GM19395 (cell line): ENCODE results near the gene BICC1.

ENCODE experiments used
- ATAC-seq: cut with Tn5 transposase; IDR thresholded peaks from one replicate; pipeline ENCODE4 v1.9.1; 2021; ENCODE audit warnings: mild to moderate bottlenecking, moderate library complexity; ENCODE audit not compliant: unreplicated experiment

Gene BICC1

DNA sequence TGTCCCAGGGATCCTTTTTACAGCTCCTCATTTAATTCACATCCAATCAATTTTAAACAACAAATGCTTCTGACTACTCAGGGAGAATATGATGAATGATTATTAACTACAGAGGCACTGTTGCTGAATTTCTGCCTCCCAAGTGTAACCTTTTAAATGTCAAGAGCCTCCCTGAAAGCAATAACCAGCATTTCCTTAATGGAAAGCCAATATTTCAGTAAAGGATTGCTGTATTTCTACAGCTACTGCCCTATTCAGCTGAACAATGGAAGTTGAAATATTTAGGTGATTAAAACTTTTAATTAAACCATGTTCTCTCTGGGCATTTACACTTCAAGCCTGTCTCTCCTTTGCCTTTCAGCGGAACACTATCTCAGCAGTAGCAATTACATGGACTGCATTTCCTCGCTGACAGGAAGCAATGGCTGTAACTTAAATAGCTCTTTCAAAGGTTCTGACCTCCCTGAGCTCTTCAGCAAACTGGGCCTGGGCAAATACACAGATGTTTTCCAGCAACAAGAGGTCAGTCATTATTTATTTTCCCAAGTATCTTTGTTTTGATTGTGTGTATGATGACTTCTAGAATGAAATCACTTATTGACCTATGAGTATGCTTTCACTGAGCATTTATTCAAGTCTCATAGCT is 304.7 kb downstream of the BICC1 start:
- ATAC-seq, result no peak

DNA sequence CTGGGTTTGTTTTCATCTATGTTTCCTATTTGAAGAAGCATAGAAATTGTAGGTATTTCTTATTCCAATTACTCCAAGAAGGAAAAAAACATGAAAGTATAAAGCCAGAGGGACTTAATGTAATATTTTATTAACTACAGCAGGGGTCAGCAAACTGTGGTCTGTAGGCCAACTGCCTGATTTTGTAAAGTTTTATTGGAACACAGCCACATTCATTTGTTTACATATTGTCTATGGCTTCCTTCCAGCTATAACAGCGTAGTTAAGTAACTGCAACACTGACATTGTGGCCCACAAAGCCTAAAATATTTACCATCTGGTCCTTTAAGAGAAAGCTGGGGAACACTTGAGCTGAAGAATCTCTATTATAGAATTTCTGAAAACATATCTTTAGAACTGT is 306.2 kb downstream of the BICC1 start:
- no peak for ATAC-seq

DNA sequence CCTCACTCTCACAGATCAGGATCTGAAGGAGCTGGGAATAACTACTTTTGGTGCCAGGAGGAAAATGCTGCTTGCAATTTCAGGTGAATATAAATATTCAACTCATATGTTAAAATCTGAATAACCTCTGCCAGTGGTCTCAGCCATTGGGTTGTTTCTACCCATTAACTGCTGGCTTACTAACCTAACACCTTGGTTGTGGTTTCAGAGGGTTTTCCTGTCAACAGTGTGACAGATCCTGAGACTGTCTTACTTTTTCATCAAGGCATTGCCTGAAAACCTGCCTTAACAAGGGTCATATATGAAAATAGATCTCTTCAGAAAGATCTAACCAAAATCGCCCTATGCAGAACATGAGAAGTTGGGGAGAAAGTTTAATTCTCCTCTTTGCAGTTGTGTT is 307.7 kb downstream of the BICC1 start:
- ATAC-seq, result no peak

DNA sequence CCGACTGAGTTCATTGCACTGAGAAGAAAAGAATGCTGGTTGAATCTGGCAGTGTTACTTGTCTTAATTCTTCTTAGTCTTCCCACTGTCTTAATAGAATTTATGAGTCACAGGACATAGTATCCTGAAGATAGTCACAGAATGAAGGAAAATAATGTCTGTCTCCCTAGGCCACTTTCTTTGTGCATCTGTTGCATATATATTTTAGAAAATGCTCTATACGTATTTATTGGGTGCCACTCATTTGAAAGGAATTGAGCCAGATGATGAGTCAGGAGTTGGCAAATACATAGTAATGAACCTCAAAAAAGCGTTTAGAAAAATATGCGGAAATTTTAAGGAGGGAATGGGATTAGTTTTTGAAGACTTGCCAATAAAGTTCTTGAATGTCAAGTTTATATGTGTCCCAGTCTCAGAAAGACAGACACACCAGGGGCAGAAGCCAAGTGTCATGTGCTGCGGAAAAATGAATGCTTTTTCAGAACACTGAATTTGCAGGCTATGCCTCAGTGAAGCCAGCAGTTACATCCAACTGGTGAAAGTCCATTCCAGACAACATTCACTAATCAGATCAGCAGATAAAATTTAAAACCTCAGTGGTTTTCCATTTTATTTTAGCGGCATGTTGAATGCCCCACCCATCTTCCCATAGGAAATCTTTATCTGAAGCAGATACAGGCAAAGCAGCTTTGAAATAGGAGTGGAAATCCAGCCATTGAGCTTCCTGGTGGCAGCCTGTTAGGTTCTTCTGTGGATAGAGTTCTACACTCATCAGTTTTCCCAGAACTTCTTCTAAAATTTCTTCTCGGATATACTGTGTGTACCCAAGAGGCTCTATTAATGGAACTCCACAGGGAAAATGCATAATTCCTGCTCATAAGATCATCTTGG is 308.4 kb downstream of the BICC1 start:
- ATAC-seq, result no peak

DNA sequence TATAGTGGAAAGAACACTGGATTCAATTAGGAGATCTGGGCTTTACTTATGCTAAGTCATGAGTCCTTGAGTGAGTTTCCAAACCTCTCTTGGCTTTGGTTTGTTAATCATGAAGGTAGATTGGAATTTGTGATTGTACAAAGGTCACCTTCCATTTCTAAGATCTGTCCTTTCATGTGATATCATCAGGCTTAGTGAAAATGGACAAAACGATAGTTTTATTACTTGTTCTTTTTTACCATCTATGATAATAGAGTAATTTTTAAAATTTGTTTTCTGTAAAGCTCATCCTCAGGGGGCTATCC is 309.0 kb downstream of the BICC1 start:
- no peak for ATAC-seq

DNA sequence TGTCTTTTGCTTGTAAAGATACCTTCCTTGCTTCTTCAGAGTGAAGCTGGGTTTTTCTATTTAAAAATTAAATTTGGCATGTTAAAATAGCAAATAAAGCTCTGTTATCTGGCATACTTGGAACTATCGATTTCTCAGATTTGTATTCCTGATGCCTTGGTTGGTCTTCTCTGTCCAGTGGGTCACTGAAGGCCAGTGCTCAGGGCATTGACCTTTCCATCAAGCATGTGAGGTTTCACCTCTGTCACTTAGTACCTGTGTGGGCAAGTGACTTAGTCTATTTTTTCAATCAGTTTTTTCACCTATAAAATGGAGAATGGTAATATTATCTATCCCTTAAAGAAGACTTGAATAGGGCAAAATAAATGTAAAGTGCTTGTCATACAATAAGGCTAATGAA is 311.3 kb downstream of the BICC1 start:
- ATAC-seq, result no peak

DNA sequence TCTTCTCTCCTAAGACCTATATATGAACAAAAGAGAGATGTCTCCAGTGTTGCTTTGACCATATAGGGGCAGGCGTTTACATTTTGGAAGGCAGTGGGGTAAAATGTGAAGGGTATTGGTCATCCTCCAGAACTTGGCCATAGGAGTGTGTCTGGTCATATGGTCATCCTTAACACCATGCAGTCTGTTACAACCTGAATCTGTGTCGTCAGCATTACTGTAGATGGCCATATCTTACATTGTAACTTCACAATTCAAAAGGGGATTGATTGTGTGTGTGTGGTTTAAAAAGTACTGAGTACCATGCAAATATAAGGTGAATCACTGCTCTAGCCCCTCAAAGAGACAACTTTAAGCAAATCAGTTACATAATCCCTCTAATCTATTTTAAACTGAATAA is 311.7 kb downstream of the BICC1 start:
- no peak for ATAC-seq

DNA sequence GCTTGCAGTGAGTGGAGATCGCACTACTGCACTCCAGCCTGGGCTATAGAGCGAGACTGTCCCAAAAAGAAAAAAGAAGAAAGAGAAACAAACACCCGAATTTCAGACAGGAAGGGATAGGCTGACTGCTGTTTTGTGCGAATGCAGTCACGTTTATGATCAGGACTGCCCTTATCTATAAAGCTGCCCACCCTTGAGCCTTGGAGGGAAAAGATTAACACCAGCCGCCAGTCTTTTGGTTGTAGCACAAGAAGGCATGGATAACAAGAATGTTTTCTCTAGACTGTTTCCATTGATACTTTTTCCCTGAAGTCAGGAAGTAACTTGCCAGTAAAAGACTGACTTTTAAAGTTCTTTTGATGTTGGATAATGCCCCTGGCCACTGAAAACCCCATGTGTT is 314.0 kb downstream of the BICC1 start:
- ATAC-seq, result no peak

DNA sequence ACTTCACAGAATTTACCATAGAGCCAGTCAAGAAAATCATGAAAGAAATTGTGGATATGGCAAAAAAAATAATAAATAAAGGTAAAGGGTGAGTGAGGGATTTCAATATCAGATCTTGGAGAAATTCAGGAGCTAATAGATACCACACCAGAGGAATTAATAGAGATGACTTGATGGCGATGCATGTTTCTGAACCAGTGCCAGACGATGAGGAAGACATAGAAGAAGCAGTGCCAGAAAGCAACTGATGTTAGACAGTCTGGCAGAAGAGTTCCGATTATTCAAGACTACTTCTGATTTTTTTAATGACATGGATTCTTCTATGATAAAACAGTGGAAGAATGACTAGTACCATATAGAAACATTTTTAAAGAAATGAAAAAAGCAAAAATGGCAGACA is 314.7 kb downstream of the BICC1 start:
- no peak for ATAC-seq

DNA sequence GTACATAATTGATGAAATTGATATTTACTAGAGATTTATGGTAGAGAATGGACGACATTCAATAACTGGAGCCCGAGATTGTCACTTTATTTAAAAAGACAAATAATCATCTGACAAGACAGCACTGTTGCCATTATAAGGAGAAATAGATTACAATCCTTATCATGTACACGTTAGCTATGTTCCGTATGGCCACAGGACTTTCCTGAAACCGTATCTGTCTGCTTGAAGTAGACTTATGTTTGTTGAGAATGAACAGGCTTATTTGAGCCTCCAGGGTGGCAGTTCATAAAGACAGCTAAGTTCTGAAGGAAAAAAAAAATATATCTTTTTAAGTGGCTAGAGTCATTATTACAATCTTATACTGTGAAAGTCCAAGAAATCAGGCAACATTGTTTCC is 317.2 kb downstream of the BICC1 start:
- ATAC-seq, result no peak

DNA sequence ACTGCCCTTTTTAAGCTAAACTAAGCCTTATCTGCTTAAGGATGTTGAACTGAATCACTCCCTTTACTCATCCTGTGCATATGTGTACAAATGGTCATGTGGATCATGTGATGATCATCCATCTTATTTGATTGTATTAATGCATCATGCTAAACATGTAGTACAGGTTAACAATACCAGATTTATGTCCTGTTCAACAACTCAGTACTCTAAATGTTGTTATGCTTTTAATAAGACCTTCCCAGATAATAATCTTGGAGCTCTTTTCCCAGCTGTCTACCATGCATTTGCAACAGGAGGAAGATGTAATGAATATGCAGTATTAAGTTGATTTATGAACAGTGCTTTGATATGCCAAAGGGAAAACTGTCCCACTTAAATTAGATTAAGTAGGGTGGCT is 318.0 kb downstream of the BICC1 start:
- no peak for ATAC-seq

DNA sequence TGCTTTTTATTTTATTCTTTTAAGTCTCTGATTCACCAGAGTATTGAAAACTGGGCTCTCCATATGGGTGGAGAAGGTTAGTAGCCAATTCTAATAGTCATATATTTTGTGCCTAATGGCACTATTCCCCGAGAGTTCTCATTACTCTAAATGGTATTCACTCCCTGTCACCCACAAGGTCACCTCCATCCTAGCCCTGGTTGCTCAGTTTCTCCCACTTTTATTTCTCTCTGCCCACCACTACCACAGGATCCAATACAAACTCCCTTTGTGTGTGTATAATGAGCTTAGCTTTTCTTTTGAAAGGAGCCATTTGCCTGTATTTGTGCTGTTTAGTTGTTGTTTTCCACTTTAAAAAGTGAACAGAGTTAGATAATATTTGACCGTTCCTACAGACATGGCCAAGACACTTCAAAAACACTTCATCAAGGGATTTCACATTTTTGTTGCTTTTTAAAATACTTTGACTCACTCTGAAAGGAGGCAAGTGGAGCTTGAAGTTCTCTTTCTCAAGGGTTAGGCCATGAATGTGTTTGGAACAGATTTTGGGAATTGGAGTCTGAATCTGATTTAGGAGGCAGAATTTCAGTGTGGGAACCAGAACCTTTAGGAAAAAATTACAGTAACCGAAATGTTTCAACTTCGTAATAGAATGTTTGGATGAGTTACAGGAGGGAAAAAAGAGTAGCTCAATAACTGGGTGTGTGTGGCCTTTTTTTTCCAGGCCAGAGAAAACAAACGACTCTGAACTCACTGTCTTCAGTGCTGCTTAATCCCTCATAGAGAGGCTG is 321.3 kb downstream of the BICC1 start:
- ATAC-seq, result no peak

DNA sequence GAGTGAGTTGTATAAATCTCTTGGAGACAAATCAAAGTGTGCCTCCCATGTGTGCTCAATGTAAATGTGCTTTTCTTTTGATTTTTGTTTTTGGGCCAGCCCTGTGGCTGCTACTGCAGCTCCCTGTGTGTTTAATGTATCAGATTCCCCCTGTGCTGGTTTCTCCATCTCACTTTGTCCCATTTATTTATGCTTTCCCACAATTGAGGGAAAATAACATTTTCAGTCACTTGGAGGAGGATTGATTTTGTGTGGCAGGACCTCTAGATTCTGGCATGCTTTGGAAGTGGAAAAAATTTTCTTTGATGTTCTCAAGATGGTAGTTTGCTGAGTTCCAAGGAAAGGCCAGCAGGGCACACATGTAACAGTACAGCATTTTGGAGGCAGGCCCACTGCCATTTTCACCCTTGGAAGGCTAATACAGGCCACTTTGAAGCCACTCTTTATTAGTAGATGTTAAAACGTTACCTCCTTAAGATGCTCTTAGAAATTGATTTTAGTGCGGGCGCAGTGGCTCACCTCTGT is 323.6 kb downstream of the BICC1 start:
- ATAC-seq, result no peak

DNA sequence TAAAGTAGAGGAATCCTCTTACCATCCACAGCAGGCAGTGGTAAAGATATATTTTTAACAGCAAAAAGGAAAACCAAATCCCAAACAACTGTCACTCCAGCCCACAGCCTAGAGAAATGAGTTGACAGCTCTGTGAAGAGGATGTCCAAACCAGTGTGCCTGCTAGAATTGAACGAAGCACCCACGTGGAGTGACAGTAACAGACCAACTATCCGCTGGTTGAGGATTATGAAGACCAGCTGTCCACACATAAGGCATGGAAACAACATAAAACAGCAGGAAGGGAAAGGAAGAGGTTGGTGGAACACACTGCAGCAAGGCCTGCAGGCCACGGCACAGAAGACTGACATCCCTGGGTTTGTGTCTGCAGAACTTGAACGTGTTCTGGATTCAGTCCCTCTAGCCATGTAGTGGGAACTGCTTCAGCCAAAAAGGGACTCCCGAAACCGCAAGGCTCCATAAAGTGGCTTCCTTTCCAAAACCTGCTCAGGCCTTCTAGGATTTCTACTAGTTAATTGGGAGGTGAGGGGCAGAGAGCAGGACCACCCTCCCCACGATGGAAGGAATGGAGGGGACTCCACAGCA is 324.4 kb downstream of the BICC1 start:
- no peak for ATAC-seq

DNA sequence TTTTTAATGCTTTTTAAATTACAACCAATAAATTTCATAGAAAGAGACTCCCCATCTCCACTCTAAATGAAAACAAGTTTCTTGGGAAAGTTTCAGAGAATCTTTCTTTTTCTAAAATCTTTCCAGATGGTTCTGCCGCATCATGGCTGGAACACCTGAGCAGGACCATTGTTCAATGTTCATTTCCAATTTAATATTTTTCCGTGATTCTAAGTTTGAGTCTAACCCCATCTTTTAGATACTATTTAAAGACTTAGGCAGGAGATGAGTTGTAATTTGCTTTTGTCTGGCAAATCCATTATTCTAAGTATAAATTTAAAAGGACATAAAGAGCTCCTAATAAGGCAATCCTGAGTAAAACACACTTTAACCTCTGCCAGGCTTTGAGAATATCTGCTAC is 325.2 kb downstream of the BICC1 start:
- no peak for ATAC-seq

DNA sequence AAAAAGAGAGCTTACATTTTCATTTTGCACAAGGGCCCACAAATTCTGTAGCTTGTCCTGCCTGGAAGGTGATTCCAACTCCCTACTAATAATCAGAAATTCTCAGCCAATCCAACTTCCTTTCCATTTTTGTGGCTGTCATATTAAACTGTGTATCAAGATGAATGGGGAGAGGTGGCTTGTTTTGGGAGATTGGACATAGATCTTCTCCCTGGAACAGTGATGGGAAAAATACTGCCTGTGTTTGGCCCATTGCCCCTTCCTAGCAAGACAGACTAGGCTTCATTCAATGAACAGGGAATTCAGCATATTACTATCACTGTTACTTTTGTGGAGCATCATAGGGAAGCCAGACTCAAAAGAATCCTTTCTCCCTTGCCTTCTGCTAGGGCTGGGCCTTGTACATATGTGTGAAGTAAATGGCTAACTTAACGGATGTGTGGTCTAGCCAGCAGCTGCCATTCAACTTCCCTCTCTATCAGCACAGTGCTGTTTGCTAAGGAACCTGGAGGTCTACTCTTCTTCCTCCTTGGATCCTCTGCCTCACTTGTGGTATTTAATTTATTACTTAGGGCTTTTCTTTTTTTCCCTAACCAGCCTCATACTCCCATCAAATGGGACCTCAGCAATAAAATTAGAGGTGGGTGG is 326.0 kb downstream of the BICC1 start:
- no peak for ATAC-seq

DNA sequence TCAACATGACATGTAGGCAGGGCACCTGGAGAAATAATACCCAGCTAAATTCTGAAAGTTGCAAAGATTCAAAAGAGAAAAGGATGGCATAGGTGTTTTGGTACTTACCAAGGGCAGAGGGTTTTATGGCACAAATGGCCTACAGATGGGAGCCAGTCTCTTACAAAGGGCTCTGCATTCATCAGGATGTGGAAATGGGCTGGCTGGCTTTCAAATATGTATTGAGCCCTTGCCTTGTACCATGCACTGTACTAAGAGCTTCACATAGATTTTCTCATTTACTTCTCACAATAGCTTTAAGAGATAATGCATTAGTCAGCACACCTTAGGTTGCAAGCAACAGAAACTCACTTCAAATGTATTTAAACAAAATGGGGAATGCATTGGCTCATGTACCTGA is 327.1 kb downstream of the BICC1 start:
- no peak for ATAC-seq

DNA sequence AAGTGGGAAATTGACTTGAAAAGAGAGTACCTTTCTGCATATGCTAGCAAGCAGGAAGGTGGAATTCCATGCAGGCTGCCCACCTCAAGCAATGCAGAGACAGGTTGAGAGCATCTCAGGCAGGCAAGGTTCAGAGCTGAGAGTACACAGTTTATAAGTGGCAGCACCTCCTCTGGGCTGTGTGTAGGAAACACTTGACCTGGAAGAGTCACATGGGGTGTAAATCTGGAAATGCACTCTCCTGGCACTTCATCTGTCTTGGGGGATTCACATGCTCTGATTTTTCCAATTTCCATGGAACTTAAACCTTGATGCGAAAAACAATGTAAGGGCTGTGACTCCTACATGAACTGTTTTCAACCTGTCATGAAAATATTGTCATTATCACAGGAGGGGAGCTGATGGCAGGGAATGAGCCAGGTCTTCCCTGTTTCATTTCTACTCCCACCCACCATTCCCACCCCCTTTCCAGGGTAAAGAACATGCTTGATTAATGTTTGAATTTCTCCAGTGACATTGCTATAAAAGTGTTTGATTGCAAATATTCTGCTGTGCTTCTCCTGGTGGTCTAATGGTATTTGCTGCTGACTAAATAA is 328.3 kb downstream of the BICC1 start:
- ATAC-seq, result no peak

DNA sequence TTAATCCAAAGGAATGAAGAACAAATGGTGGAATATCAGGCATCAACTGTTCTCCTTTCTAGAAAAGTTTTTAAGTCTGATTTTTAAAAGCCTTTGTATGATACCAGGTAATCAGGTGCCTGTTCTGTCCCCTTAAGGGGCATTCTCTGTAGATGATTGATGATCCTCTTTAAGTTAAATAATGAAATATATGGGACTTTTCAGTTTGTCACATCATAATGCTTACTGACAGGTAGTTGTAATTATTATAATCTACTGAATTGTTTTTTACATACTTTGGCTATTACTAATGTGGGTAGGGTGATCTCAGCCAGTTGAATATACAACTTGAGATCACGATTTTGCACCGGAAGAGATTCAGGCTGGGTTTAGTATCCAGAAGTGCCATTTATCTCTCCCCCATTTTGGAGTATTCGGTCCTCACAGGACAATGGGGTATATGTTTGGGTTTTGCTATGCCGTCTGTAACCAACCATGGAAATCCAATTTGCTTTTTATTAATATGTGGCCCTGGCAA is 330.2 kb downstream of the BICC1 start:
- no peak for ATAC-seq

DNA sequence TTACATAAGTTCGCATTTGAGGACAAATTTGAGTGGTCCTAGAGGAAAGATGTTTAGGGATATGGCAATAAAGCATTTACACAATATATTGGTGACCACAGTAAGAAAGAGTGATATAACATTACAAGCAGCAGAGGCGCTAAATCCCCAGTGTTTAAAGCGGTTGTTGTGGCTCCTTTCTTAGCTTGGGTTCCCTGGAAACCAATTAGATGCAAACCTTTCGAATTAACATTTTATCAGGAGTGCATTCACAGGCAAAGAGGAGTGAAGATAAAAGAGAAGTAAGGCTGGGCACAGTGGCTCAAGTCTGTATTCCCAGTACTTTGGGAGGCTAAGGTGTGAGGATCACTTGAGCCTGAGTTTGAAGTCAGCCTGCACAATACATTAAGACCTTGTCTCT is 331.1 kb downstream of the BICC1 start:
- no peak for ATAC-seq
